Measurements from ENCODE around the gene SOS2.

DNA sequence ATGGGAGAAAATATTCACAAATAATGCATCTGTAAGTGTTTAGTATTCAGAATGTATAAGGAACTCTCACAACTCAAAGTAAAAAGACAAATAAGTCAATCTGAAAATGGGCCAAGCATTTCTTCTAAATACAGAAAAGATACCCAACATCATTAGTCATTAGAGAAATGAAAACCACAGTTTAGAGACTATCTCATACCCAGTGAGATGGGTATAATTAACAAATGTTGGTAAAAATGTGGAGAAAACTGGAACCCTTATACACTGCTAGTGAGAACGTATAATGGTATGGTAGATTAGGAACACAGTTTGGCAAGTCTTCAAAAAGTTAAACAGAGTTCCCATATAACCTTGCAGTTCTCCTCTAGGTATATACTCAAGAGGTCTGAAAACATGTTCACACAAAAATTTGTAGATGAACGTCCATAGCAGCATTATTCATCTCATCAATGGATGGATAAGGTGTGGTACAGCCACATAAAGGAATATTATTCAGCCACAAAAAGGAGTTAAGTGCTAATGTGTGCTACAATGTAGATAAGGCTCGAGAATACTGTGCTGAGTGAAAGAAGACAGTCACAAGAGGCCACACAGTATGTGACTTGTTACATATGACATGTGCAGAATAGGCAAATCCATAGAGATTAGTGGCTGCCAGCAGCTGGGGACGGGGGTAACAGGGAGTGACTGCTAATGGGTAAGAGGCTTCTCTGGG lies 120.9 kb downstream of the SOS2 start:
- TF ChIP-seq EZH2phosphoT487 (IDR thresholded peaks at IDR 0.05; ENCODE audit: insufficient read depth, low read depth) (no peak), EZH2 (IDR thresholded peaks at IDR 0.05; ENCODE audit: insufficient read depth, poor library complexity, severe bottlenecking) (no peak)
